SU-DHL-6 (cell line): ENCODE data around the gene EXOC6B.

Source experiments
- EZH2phosphoT487 ChIP-seq: fragments of 200-600 bp; sonication (generic), shearing (Covaris generic); conservative IDR thresholded peaks from 2 replicates; pipeline ENCODE4 v1.6.1; 2018; ENCODE audit warnings: mild to moderate bottlenecking, antibody characterized with exemption, low read length, moderate library complexity, mixed read lengths
- TF ChIP-seq, protein P1 (sequence below): fragments of 200-600 bp; sonication (generic); IDR thresholded peaks from one replicate; pipeline ENCODE4 v1.5.1; 2017; ENCODE audit warnings: antibody characterized with exemption, mild to moderate bottlenecking, low read length, moderate library complexity; ENCODE audit not compliant: insufficient read depth, poor library complexity, severe bottlenecking

DNA sequence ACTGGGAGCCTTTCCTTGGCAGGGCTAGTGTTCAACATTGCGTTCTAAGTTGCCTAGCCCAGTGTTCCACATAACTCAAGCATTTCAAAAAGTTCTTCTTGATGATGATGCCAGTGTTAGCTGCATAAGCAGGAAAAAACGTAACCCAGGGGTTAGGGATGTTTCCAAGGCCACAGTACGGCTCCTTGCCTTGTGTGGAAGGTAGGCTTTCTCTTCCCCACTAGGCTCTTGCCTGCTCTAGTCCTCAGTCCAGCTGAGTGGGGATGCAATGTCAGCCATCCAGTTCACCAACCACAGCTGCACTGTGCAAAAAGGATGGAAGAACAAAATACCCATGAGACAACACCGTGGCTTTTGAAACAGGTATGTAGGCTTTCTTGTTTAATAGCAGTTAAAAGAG is 650.2 kb downstream of the EXOC6B start:
- TF ChIP-seq, protein P1, sequence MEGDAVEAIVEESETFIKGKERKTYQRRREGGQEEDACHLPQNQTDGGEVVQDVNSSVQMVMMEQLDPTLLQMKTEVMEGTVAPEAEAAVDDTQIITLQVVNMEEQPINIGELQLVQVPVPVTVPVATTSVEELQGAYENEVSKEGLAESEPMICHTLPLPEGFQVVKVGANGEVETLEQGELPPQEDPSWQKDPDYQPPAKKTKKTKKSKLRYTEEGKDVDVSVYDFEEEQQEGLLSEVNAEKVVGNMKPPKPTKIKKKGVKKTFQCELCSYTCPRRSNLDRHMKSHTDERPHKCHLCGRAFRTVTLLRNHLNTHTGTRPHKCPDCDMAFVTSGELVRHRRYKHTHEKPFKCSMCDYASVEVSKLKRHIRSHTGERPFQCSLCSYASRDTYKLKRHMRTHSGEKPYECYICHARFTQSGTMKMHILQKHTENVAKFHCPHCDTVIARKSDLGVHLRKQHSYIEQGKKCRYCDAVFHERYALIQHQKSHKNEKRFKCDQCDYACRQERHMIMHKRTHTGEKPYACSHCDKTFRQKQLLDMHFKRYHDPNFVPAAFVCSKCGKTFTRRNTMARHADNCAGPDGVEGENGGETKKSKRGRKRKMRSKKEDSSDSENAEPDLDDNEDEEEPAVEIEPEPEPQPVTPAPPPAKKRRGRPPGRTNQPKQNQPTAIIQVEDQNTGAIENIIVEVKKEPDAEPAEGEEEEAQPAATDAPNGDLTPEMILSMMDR = no peak
- no peak for TF ChIP-seq EZH2phosphoT487
